OCI-LY1 (cell line): ENCODE data around the gene F2RL1.

Experiments
- H2AFZ ChIP-seq: fragments of 200-600 bp; sonication (generic), shearing (Covaris generic); 2 replicates; pipeline ENCODE4 v1.6.0; 2014; ENCODE audit warnings: antibody characterized with exemption, mild to moderate bottlenecking, low read length
- H3F3A ChIP-seq: fragments of 200-600 bp; sonication (generic), shearing (Covaris generic); 2 replicates; pipeline ENCODE4 v1.6.0; 2014; ENCODE audit warnings: mild to moderate bottlenecking, antibody characterized with exemption, low read length, moderate library complexity; ENCODE audit not compliant: insufficient read depth
- H3K27ac ChIP-seq: fragments of 200-600 bp; sonication (generic); 2 replicates; pipeline ENCODE4 v1.5.1; 2014; ENCODE audit warnings: low read length, mixed run types, mild to moderate bottlenecking, low read depth; ENCODE audit not compliant: poor library complexity, severe bottlenecking
- H3K27me3 ChIP-seq: fragments of 200-600 bp; sonication (generic); 2 replicates; pipeline ENCODE4 v1.6.0; 2014; ENCODE audit warnings: antibody characterized with exemption, mild to moderate bottlenecking, low read length, moderate library complexity; ENCODE audit not compliant: insufficient read depth
- H3K36me3 ChIP-seq: fragments of 200-600 bp; sonication (generic); 2 replicates; pipeline ENCODE4 v1.6.1; 2014; ENCODE audit warnings: mild to moderate bottlenecking, antibody characterized with exemption, low read length, moderate library complexity, mixed read lengths; ENCODE audit not compliant: insufficient read depth
- H3K4me1 ChIP-seq: fragments of 200-600 bp; sonication (generic); 2 replicates; pipeline ENCODE4 v1.5.1; 2014; ENCODE audit warnings: mild to moderate bottlenecking, low read length, moderate library complexity; ENCODE audit not compliant: insufficient read depth, severe bottlenecking
- H3K4me2 ChIP-seq: fragments of 200-600 bp; sonication (generic), shearing (Covaris generic); 2 replicates; pipeline ENCODE4 v1.6.1; 2014; ENCODE audit warnings: low read length
- H3K4me3 ChIP-seq: fragments of 200-600 bp; sonication (generic); 2 replicates; pipeline ENCODE4 v1.5.1; 2014; ENCODE audit warnings: low read length, low read depth, mild to moderate bottlenecking, mixed read lengths; ENCODE audit not compliant: poor library complexity, severe bottlenecking
- H3K79me2 ChIP-seq: fragments of 200-600 bp; shearing (Covaris generic); 2 replicates; pipeline ENCODE4 v1.6.1; 2016; ENCODE audit warnings: mixed run types, low read length, mixed read lengths; ENCODE audit not compliant: insufficient read depth
- H3K9ac ChIP-seq: fragments of 200-600 bp; sonication (generic), shearing (Covaris generic); 2 replicates; pipeline ENCODE4 v1.6.1; 2014; ENCODE audit warnings: mild to moderate bottlenecking, low read length, mixed read lengths
- H3K9me2 ChIP-seq: fragments of 200-600 bp; sonication (generic), shearing (Covaris generic); 2 replicates; pipeline ENCODE4 v1.6.1; 2014; ENCODE audit warnings: low read depth, mild to moderate bottlenecking, low read length, mixed read lengths
- H3K9me3 ChIP-seq: fragments of 200-600 bp; shearing (Covaris generic); 2 replicates; pipeline ENCODE4 v1.6.1; 2014; ENCODE audit warnings: low read length, mixed read lengths
- H4K20me1 ChIP-seq: fragments of 200-600 bp; sonication (generic), shearing (Covaris generic); 2 replicates; pipeline ENCODE4 v1.6.0; 2016; ENCODE audit warnings: mild to moderate bottlenecking, low read length; ENCODE audit not compliant: insufficient read depth
- CTCF ChIP-seq: fragments of 200-600 bp; sonication (generic), shearing (Covaris generic); IDR thresholded peaks from 2 replicates; pipeline ENCODE4 v1.5.1; 2017; ENCODE audit warnings: mild to moderate bottlenecking, antibody characterized with exemption, low read length, moderate library complexity, mixed read lengths
- EZH2 ChIP-seq: fragments of 200-600 bp; sonication (generic), shearing (Covaris generic); IDR thresholded peaks from 2 replicates; pipeline ENCODE4 v1.8.0; 2017; ENCODE audit warnings: borderline replicate concordance, mixed run types, mild to moderate bottlenecking, antibody characterized with exemption, low read length, moderate library complexity, mixed read lengths

Gene F2RL1

DNA sequence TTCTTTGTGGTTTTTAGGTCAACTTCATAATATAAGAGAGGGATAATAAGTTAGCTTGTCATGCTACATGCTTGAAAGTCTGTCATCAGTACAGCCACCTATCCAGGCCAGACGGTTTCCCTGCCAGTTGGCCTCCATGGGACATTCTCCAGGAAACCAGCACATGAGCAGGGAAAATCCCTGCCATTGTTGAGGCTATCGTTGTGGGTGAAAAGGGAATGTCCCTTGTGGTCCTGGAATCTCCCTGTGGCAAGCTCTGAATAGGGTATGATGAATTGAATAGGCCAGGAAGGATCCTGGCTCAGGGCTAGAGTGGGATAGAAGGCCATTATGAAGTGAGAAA is 12.3 kb downstream of the F2RL1 start:
- no peak overlapping the region for H2AFZ ChIP-seq
- H3K27me3 ChIP-seq, result no peaks in the 10 kb centered on the region
- H3K9me3 ChIP-seq, result no peaks in the 10 kb centered on the region
- no peak overlapping the region for H3K27ac ChIP-seq
- no peaks in the 10 kb centered on the region for H4K20me1 ChIP-seq
- H3K4me3 ChIP-seq, result no peak overlapping the region
- no peaks in the 10 kb centered on the region for H3K9me2 ChIP-seq
- no peak overlapping the region for H3K9ac ChIP-seq
- no peaks in the 10 kb centered on the region for H3K79me2 ChIP-seq
- H3F3A ChIP-seq, result no peaks in the 10 kb centered on the region
- no peak overlapping the region for H3K4me2 ChIP-seq
- H3K36me3 ChIP-seq, result no peaks in the 10 kb centered on the region
- no peaks in the 10 kb centered on the region for H3K4me1 ChIP-seq
- TF ChIP-seq EZH2, result no peak

GRCh38 chr5:76836181-76836580 is 17.4 kb downstream of the F2RL1 start:
- H3K4me1 ChIP-seq, result no peaks in the 10 kb centered on the region
- no peak overlapping the region for H2AFZ ChIP-seq
- no peaks in the 10 kb centered on the region for H3F3A ChIP-seq
- H3K9me3 ChIP-seq, result no peaks in the 10 kb centered on the region
- no peaks in the 10 kb centered on the region for H3K27me3 ChIP-seq
- H3K79me2 ChIP-seq, result no peaks in the 10 kb centered on the region
- no peak overlapping the region for H3K4me3 ChIP-seq
- no peak overlapping the region for H3K4me2 ChIP-seq
- H4K20me1 ChIP-seq, result no peaks in the 10 kb centered on the region
- TF ChIP-seq CTCF, result no peak
- TF ChIP-seq EZH2, result no peak
- no peak overlapping the region for H3K9ac ChIP-seq
- H3K27ac ChIP-seq, result no peak overlapping the region
- H3K36me3 ChIP-seq, result no peaks in the 10 kb centered on the region
- H3K9me2 ChIP-seq, result no peaks in the 10 kb centered on the region

DNA sequence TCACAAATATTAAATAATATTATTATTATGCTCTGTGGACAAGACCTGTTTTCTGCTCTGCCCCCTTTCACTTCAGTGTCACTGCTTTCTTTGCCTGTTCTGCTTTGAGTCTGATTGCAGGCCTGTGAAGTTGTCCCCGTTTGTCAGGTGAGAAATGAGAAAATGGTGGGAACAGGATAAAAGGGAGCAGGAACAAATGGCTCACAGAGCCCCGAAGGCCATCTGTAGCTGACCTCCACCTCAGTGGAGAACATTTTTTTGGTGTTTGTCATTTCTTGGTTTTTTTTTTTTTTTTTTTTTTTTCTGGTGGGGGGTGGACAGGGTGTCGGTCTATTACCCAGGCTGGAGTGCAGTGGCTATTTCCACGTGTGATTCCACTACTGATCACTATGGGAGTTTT is 17.8 kb downstream of the F2RL1 start:
- Histone ChIP-seq H4K20me1 (no peaks in the 10 kb centered on the region), H3K4me3 (no peak overlapping the region), H2AFZ (no peak overlapping the region), H3K79me2 (no peaks in the 10 kb centered on the region), H3K4me2 (no peak overlapping the region), H3K9me3 (no peaks in the 10 kb centered on the region), H3K27me3 (no peaks in the 10 kb centered on the region), H3K9me2 (no peaks in the 10 kb centered on the region), H3K4me1 (no peaks in the 10 kb centered on the region), H3K36me3 (no peaks in the 10 kb centered on the region), H3K9ac (no peak overlapping the region), H3F3A (no peaks in the 10 kb centered on the region), H3K27ac (no peak overlapping the region)
- TF ChIP-seq EZH2 (no peak), CTCF (no peak)

- H3K27ac ChIP-seq, result no peak overlapping the region
- no peaks in the 10 kb centered on the region for H3F3A ChIP-seq
- no peaks in the 10 kb centered on the region for H3K79me2 ChIP-seq
- no peaks in the 10 kb centered on the region for H3K4me1 ChIP-seq
- H2AFZ ChIP-seq, result no peak overlapping the region
- H3K9me3 ChIP-seq, result no peaks in the 10 kb centered on the region
- no peaks in the 10 kb centered on the region for H3K27me3 ChIP-seq
- no peaks in the 10 kb centered on the region for H3K9me2 ChIP-seq
- H3K4me3 ChIP-seq, result no peak overlapping the region
- no peaks in the 10 kb centered on the region for H3K36me3 ChIP-seq
- no peak overlapping the region for H3K4me2 ChIP-seq
- H3K9ac ChIP-seq, result no peak overlapping the region
- TF ChIP-seq CTCF, result no peak
- no peak for TF ChIP-seq EZH2
- no peaks in the 10 kb centered on the region for H4K20me1 ChIP-seq
Observed at GRCh38 chr5:76838481-76839261, 19.8 kb downstream of the F2RL1 start.
